GM21723 (cell line): ENCODE data around the gene TMPRSS9.

Experiments used
- ATAC-seq: cut with Tn5 transposase; IDR thresholded peaks from one replicate; pipeline ENCODE4 v1.9.1; 2021; ENCODE audit warnings: mild to moderate bottlenecking, moderate library complexity; ENCODE audit not compliant: unreplicated experiment

Gene TMPRSS9

GRCh38 chr19:2358548-2359173 is 1.4 kb upstream of the TMPRSS9 start:
- ATAC-seq: no peak

DNA sequence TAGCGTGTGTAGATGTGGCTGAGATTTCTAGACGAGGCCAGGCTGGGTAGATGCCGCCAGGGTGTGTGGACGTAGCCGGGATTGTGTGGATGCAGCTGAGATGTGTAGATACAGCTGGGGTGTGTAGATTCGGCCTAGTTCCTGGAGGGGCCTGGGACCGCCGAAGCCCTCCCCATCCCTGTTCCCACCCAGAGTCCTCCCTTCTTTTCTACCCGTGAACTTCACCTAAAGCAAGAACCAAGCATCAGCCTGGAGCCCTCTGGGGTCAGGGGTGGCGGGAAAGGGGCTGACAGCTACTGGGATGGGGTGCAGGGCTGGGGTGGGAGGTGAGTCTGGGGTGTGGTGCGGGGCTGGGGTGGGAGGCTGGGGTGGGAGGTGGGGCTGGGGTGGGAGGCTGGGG is 768 bp downstream of the TMPRSS9 start:
- ATAC-seq: no peak

- no peak for ATAC-seq
Observed at GRCh38 chr19:2361246-2362045, 1.4 kb downstream of the TMPRSS9 start.

- no peak for ATAC-seq
Observed at GRCh38 chr19:2362046-2362969, 2.2 kb downstream of the TMPRSS9 start.

GRCh38 chr19:2362970-2363300 is 2.9 kb downstream of the TMPRSS9 start:
- no peak for ATAC-seq

DNA sequence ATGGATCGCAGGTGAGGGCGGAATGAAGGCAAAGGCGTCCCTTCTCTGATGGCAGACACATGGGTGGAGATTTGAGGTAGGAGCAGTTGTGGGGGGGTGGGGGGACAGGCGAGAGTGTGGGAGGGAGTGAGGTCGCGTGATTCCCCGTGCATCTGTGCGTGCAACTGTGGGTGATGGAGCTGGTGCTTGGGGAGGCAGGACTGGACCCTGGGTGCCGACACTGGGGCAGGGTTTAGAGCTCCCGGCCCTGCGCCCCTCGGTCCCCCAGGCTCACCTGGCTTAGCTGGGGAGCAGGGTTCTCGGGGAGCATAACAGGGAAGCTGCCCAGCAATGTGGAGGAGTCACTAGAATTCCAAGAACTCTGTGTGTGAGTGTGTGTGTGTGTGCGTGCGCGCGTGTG is 3.4 kb downstream of the TMPRSS9 start:
- no peak for ATAC-seq

DNA sequence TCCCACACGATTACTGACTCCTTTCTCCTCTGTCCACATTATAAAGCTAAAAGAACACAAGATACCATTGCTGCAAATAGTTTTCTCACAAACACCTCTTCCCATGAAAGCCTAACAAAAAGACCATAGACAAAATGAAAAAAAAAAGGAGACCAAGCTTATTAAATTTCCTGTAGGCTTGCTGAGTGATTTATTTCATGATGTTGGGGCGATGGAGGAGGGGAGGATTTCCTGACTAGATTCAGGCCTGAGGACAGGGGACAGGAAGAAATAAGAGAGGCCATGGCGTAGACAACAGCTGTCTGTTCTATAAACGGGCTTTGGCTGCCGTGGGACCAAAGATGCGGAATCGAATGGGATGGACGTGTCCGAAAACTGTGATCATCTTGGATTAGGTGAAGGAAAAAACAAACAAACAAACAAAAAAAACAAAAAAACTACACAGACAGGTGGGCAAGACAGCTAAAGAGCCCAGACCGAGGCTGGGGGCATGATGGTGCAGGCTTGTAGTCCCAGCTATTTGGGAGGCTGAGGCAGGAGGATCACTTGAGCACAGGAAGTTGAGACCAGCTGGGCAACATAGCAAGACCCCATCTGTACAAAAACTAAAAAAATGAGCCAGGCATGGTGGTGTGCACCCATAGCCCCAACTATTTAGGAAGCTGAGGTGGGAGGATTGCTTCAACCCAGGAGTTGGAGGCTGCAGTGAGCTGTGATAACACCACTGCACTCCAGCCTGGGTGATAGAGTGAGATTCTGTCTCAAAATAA is 5.3 kb downstream of the TMPRSS9 start:
- ATAC-seq: no peak

DNA sequence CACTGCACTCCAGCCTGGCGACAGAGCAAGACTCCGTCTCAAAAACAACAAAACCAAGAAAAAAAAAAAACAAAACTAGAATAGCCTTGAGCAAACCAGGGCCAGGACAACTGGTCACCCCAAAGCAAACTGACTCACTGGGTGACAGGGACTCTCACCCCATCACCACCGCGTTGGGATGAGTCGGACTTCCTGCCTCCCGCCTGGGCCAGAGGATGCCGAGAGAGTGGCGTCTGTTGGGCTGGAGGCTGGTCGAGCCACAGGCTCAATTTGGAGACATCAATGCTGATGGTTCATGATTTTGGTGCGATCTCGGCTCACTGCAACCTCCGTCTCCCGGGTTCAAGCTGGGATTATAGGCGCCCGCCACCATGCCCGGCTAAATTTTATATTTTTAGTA is 11.6 kb downstream of the TMPRSS9 start:
- no peak for ATAC-seq

GRCh38 chr19:2372076-2372612 is 12.1 kb downstream of the TMPRSS9 start:
- ATAC-seq: no peak

GRCh38 chr19:2374808-2375207 is 14.7 kb downstream of the TMPRSS9 start:
- ATAC-seq: no peak

DNA sequence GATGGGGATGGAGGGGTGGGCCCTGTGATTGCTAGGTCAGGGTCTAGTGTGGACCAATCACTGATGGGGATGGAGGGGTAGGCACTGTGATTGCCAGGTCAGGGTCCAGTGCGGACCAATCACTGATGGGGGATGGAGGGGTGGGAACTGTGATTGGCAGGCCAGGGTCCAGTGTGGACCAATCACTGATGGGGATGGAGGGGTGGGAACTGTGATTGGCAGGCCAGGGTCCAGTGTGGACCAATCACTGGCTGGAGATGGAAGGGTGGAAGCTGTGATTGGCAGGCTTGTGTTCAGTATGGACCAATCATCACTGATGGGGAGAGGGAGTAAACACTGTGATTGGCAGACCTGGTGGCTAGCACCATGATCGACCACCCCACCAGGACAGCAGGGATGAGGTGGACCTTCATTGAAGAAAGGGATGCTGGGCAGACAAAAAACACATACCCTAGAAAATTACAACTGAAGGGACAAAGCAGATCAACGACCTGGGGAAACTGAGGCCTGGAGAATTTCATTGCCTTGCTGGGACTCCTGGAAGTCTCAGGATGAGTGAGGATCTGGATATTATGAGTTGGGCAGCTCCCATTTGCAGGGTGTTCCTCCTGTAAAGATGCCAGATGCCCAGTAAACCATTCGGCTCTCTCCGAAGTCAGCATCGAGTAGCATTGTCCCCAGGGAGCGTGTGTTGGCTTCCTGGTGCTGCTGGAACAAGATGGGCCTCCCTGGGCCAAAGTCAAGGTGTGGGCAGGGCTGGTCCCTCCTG is 15.5 kb downstream of the TMPRSS9 start:
- ATAC-seq: no peak

DNA sequence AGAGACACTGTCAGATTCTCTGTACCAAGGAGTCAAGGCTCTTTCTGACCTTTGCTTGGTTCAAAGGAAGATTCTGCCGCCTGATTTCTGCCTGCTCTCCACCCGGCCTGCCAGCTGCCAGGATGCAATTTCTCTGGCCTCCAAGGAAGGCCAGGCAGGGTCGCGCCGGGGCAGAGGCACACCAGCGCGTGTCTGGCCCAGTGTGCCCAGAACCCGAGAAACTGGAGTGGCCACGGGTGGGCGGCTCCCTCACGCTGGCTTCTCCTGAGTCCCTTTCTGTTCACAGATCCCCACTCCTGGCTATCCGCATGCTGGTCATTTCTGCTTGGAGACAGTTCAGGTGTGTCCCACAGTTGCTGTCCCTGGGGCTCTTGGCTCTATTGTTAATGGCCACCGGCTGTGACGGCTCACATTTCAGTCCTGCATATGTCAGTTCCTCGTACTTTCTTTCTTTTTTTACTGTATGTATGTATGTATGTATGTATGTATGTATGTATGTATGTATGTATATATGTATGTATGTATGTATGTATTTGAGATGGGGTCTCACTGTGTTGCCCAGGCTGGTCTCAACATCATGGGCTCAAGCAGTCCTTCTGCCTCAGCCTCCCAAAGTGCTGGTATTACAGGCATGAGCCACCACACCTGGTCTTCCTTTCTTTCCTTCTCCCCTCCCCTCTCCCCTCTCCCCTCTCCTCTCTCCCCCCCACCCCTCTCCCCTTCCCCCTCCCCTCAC is 16.9 kb downstream of the TMPRSS9 start:
- no peak for ATAC-seq

DNA sequence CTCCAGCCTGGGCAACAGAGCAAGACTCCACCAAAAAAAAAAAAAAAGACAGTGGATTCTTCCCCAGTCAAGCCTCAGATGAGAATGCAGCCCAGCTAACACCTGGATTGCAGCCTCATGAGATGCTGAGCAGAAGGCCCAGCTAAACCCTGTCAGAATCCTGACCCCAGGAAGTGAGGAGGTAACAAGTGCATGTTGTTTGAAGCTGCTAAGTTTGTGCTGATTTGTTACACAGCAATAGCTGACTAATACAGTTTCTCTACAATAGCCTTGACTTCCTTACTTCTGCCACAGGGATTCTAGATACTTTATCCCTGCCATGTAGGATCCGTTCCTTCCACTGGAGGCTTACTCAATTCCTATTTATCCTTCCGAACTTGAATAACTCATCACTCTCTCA is 20.5 kb downstream of the TMPRSS9 start:
- ATAC-seq: no peak

DNA sequence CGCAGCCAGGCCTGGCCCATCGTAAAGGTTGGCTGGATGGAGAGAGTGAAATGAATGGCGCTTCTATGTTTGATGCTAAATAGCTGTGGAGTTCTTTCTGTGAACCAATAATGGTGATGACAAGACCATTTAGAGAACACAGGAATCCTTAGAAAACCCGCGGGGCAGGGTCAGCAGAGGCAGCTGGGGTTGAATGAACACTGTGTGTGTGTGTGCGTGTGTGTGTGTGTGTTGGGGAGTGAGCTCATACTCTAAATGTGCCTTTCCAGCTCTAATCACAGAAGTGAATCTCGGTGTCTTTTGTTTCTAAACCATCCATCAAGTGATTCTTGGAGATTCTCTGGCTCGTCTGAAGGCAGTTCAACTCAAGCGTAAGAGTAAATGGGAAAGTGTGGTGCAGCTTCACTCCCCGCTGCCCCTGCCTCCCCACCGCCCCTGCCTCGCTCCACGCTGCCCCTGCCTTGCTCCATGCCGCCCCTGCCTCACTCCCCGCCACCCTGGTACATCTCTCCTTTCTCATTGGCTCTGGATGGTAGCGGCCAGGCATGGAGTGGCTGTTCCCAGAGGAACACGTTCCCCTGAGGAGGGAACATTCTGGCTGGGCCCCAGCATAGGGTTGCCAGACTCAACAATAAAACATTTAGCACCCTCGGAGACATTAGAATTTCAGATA is 21.2 kb downstream of the TMPRSS9 start:
- no peak for ATAC-seq

GRCh38 chr19:2382530-2383222 is 22.6 kb downstream of the TMPRSS9 start:
- ATAC-seq: no peak

DNA sequence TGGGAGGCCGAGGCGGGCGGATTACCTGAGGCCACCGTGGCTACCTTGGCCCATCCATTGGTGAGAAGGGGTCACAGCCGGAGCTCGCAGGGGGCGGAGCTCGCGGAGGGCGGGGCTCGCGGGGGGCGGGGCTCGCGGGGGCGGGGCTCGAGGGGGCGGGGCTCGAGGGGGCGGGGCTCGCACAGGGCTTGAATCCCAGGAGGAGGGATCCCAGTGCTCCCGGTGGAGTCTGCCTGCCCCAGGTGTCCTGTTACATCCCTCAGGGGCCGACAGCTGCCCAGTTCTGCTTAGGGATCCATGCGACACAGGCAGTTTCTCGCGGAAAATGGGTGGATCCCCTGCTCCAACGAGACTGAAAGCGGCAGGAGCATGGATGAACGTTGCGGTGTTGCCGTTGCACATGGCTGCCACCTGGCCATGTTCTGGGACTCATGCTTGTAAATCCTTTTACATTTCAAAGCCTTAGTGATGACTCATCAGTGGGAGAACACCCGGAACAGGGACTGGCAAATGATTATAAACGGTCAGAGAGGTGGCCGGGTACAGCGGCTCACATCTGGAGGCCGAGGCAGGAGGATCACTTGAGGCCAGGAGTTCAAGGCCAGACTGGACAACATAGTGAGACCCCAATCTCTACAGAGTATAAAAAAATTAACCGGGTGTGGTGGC is 25.1 kb downstream of the TMPRSS9 start:
- ATAC-seq: no peak
